ENCODE results near the gene KCNQ1.

The KCNQ1 gene

DNA sequence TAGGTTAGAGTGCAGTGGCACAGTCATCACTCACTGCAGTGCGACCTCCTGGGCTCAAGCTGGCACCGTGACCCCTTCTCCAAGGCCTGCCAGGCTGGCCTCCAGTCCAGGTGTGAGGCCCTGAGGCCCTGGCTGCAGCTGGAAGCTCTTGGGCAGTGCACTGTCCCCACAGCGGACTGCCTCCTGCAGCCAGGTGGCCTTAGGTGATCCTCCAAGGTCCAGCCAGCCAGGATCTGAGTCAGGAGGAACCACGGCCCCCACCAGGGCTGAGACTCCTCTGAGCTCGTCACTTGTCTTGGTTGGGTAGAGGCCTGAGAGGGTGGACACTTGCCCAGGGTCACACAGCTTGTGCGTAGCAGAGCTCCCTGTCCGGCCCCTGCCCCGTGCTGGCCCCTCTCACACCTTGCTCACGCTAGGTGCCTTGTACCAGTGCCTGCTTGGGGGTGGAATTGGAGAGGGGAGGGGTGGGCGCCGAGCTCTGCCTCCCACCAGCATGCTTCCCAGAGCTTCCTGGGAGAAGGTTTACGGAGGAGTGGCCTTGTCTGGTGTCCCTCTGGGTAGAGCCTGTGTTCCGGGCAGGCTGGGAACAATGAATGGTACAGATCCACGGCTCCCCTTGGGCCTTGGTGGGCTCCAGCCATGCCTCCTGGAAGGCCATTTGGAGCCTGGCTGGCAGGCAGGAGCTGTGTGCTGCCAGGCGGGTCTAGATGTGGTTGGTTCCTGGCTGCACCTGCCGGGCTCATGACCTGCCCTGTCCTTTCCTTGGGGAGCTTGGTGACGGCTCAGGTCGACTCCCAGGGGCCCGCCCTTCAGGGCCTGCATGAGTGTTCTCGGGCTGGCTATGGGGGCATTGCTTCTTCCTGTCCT lies 20.6 kb downstream of the KCNQ1 start:
- no peak for DNase-seq (ENCODE audit: low read depth)
- H3K4me3 ChIP-seq (ENCODE audit: low read depth, low read length): no peak overlapping the region
- TF ChIP-seq CTCF (IDR thresholded peaks at IDR 0.05; ENCODE audit: insufficient read depth, low read depth, low read length, missing control alignments): no peak

- DNase-seq (ENCODE audit: low read depth): no peak
- H3K4me3 ChIP-seq (ENCODE audit: low read depth, low read length): no peak overlapping the region
- TF ChIP-seq CTCF (IDR thresholded peaks at IDR 0.05; ENCODE audit: insufficient read depth, low read depth, low read length, missing control alignments): no peak
These were observed 21.4 kb downstream of the KCNQ1 start for GRCh38 chr11:2466069-2466801.

GRCh38 chr11:2466869-2467694 lies 22.3 kb downstream of the KCNQ1 start:
- H3K4me3 ChIP-seq (ENCODE audit: low read depth, low read length): no peak overlapping the region
- DNase-seq (ENCODE audit: low read depth): peak; percentile 48
- no peak for TF ChIP-seq CTCF (IDR thresholded peaks at IDR 0.05; ENCODE audit: insufficient read depth, low read depth, low read length, missing control alignments)

GRCh38 chr11:2467695-2468055 lies 22.9 kb downstream of the KCNQ1 start:
- TF ChIP-seq CTCF (IDR thresholded peaks at IDR 0.05; ENCODE audit: insufficient read depth, low read depth, low read length, missing control alignments): no peak
- no peak for DNase-seq (ENCODE audit: low read depth)
- no peak overlapping the region for H3K4me3 ChIP-seq (ENCODE audit: low read depth, low read length)

DNA sequence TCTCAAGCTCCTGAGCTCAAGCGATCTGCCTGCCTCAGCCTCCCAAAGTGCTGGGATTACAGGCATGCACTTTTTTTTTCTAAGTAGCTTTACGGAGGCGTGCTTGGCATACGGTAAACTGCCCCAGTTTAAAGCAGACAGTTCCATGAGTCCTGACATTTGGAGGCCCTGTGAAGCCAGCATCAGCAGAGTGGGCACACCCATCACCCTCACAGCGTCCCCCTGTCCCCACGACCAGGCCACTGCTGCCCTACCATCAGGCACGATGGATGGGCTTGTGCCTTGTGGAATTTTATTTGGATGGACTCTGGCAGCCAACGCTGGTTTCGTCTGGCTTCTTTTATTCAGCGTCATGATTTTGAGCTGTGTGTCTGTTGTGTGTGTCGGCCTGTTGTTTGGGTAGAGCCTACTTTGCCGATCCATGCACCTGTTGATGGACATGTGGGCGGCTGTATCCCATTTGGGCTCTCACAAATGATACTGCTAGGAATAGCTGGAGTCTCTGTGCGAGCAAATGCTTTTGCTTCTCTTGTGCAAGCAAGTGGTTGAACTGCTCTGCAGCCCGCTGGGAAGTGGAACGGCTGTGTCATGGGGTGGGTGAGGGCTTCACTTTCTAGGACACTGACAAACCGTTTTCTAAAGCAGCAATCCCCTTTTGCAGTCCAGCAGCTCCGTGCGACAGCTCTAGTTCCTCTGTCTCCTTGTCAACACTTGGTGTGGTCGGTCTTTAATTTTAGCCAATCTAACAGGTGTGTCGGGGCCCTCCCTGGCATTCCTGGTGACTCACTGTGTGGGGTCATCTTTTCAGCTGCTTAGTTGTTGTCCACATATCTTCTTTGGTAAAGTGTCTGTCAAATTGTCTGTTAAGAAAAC lies 23.8 kb downstream of the KCNQ1 start:
- TF ChIP-seq CTCF (IDR thresholded peaks at IDR 0.05; ENCODE audit: insufficient read depth, low read depth, low read length, missing control alignments): no peak
- H3K4me3 ChIP-seq (ENCODE audit: low read depth, low read length): no peak overlapping the region
- DNase-seq (ENCODE audit: low read depth): no peak

DNA sequence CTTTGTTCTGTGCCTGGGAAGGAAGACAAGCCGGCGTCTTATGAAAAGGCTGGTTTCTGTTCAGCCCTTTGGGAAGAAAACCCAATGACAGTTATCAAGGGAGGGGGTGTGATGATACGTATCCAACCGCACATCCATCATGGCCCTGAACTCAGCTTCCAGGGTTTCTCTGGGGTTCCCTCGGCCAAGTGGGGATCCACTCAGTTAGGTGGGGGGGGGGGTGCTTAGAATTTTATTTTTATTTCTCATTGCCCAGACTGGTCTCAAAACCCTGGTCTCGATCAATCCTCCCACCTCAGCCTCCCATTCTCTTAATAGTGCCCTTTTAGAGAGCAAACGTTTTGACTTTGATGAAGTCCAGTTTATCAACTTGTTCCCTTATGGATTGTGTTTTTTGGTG lies 25.7 kb downstream of the KCNQ1 start:
- DNase-seq (ENCODE audit: low read depth): no peak
- H3K4me3 ChIP-seq (ENCODE audit: low read depth, low read length): no peak overlapping the region
- no peak for TF ChIP-seq CTCF (IDR thresholded peaks at IDR 0.05; ENCODE audit: insufficient read depth, low read depth, low read length, missing control alignments)
